WERI-Rb-1 (cell line): ENCODE results near the gene PTPRM.

ENCODE experiments used
- DNase-seq: peaks from one replicate; pipeline ENCODE4 v3.0.0-alpha.2; 2020
- H3K27ac ChIP-seq: fragments of 250-450 bp; sonication (Bioruptor Pico); 2 replicates; pipeline ENCODE4 v1.5.1; 2020; ENCODE audit warnings: mild to moderate bottlenecking, moderate library complexity
- H3K27me3 ChIP-seq: fragments of 250-450 bp; sonication (Bioruptor Pico); 2 replicates; pipeline ENCODE4 v1.5.1; 2021; ENCODE audit warnings: mild to moderate bottlenecking, low read depth, moderate library complexity; ENCODE audit not compliant: insufficient read depth, severe bottlenecking
- H3K36me3 ChIP-seq: fragments of 250-450 bp; sonication (Bioruptor Pico); 2 replicates; pipeline ENCODE4 v1.5.1; 2020; ENCODE audit warnings: mild to moderate bottlenecking, moderate library complexity
- H3K4me3 ChIP-seq: 2 replicates; pipeline ENCODE4 v1.5.1; 2011; ENCODE audit warnings: low read depth, mild to moderate bottlenecking, control low read depth, low read length
- H3K9me3 ChIP-seq: fragments of 250-450 bp; sonication (Bioruptor Pico); 2 replicates; pipeline ENCODE4 v1.5.1; 2021; ENCODE audit warnings: mild to moderate bottlenecking, moderate library complexity; ENCODE audit not compliant: severe bottlenecking
- CTCF ChIP-seq: IDR thresholded peaks from 2 replicates; pipeline ENCODE4 v1.5.1; 2011; ENCODE audit warnings: low read depth, mild to moderate bottlenecking, control low read depth, inconsistent platforms, low read length

The PTPRM gene

GRCh38 chr18:7576077-7576476 lies 9.0 kb downstream of the PTPRM start:
- Histone ChIP-seq H3K36me3 (no peaks in the 10 kb centered on the region), H3K4me3 (no peak overlapping the region)

GRCh38 chr18:7576685-7577084 lies 9.6 kb downstream of the PTPRM start:
- DNase-seq = no peak
- Histone ChIP-seq H3K36me3 (no peaks in the 10 kb centered on the region), H3K27ac (no peak overlapping the region), H3K9me3 (no peaks in the 10 kb centered on the region), H3K4me3 (no peak overlapping the region), H3K27me3 (no peaks in the 10 kb centered on the region)
- TF ChIP-seq CTCF = no peak

More at GRCh38 chr18:7576077-7576476, 9.0 kb downstream of the PTPRM start:
- H3K9me3 ChIP-seq = no peaks in the 10 kb centered on the region
- TF ChIP-seq CTCF = no peak
- no peak overlapping the region for H3K27ac ChIP-seq
- no peak for DNase-seq
- H3K27me3 ChIP-seq = no peaks in the 10 kb centered on the region

GRCh38 chr18:7577706-7578105 lies 10.6 kb downstream of the PTPRM start:
- TF ChIP-seq CTCF = no peak
- Histone ChIP-seq H3K4me3 (no peak overlapping the region), H3K9me3 (no peaks in the 10 kb centered on the region), H3K27me3 (no peaks in the 10 kb centered on the region), H3K27ac (no peak overlapping the region), H3K36me3 (no peaks in the 10 kb centered on the region)
- no peak for DNase-seq

DNA sequence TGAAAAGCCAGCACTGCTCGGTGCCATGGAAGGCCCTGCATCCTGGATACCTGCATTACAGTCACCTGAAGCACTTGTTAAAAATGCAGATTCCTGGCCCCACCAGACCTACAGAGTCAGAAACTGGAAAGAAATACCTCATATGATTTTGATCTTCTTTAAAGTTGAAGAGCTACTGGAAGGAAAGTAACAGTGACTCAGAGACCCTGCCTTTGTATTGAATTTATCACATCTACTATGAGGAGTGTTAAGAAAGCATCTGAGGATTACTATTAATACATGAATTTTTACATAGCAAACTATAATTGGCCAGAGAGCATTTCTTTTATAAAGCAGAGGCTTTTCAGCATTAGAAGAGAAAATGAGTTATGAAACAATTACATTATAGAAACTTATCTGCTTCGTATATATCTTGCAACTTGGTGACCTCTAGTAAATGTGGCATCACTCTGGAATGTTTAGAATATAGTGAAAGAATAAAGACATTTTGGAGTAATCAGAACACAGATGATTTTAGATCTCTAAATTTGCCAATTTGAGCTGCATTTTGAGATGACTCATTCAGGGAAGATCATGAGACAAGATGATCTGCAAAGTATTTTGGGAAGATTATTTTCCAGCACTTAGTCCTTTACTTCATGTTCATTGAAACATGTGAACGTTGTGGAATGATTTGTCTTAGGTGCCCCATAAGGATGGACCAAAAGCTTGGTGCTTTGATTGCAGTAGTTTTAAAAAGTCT lies 12.2 kb downstream of the PTPRM start:
- H3K27me3 ChIP-seq = no peaks in the 10 kb centered on the region
- H3K27ac ChIP-seq = no peak overlapping the region
- DNase-seq = no peak
- no peaks in the 10 kb centered on the region for H3K36me3 ChIP-seq
- no peak overlapping the region for H3K4me3 ChIP-seq
- no peak for TF ChIP-seq CTCF
- no peaks in the 10 kb centered on the region for H3K9me3 ChIP-seq

GRCh38 chr18:7579918-7580542 lies 12.9 kb downstream of the PTPRM start:
- Histone ChIP-seq H3K36me3 (no peaks in the 10 kb centered on the region), H3K9me3 (no peaks in the 10 kb centered on the region), H3K27ac (no peak overlapping the region), H3K4me3 (no peak overlapping the region), H3K27me3 (no peaks in the 10 kb centered on the region)
- DNase-seq = no peak
- no peak for TF ChIP-seq CTCF
